IMR-90 (cell line): ENCODE results near the gene NLRC3. TPM values are rescaled to one million over a fixed set of nuclear protein-coding genes. Genes with fewer than 3 reads are reported as not detected.

ENCODE experiments used
- ATAC-seq: fragments of 200-7000 bp; cut with Tn5 transposase; 2 replicates; pipeline ENCODE4 v1.9.1; 2020; ENCODE audit warnings: low read depth, mild to moderate bottlenecking, moderate library complexity
- BruUV-seq: library from RNA; stranded (reverse); fragments of 400-500 nt; replicated peaks from 2 replicates; lab custom pipeline; 2021; lab: Mats Ljungman, UMichigan
- CTCF ChIA-PET: fragments of 300-600 bp; formaldehyde crosslinking; extraction: SDS; loops from one replicate; lab custom pipeline; 2021; ENCODE audit warnings: antibody characterized with exemption; lab: Yijun Ruan, JAX
- POLR2A ChIA-PET: fragments of 300-600 bp; sonication (Branson Sonifier 250); formaldehyde crosslinking; loops from one replicate; lab custom pipeline; 2022; ENCODE audit warnings: antibody characterized with exemption; ENCODE audit not compliant: unreplicated experiment; lab: Charles Lee
- DNase-seq: peaks from one replicate; pipeline ENCODE4 v3.0.0; 2013
- H2AFZ ChIP-seq: replicated peaks from 2 replicates; pipeline ENCODE3; 2013; ENCODE audit warnings: low read length, mild to moderate bottlenecking; ENCODE audit not compliant: poor library complexity
- H2AK5ac ChIP-seq: 2 replicates; pipeline ENCODE4 v1.6.1; 2013; ENCODE audit warnings: low read depth, low read length, inconsistent platforms
- H2AK9ac ChIP-seq: replicated peaks from 2 replicates; pipeline ENCODE3; 2013; ENCODE audit warnings: mild to moderate bottlenecking, low read depth, low read length, moderate library complexity; ENCODE audit not compliant: poor library complexity
- H2BK120ac ChIP-seq: 2 replicates; pipeline ENCODE4 v1.6.1; 2013; ENCODE audit warnings: low read depth, low read length, inconsistent platforms
- H2BK15ac ChIP-seq: 3 replicates; pipeline ENCODE4 v1.6.1; 2013; ENCODE audit warnings: low read depth, low read length, inconsistent platforms
- H2BK20ac ChIP-seq: 2 replicates; pipeline ENCODE4 v1.6.1; 2013; ENCODE audit warnings: low read depth, mild to moderate bottlenecking, inconsistent platforms, low read length, moderate library complexity
- H2BK5ac ChIP-seq: 2 replicates; pipeline ENCODE4 v1.6.1; 2013; ENCODE audit warnings: mild to moderate bottlenecking, low read depth, low read length, inconsistent platforms; ENCODE audit not compliant: poor library complexity, severe bottlenecking
- H3K14ac ChIP-seq: replicated peaks from 2 replicates; pipeline ENCODE4 v1.6.1; 2013; ENCODE audit warnings: low read depth, low read length, inconsistent platforms
- H3K18ac ChIP-seq: 2 replicates; pipeline ENCODE4 v1.6.1; 2013; ENCODE audit warnings: low read depth, low read length, control low read depth
- H3K23ac ChIP-seq: 2 replicates; pipeline ENCODE4 v1.6.1; 2013; ENCODE audit warnings: low read depth, low read length, inconsistent platforms
- H3K27ac ChIP-seq: 2 replicates; pipeline ENCODE4 v1.5.1; 2013; ENCODE audit warnings: mild to moderate bottlenecking, control low read depth, low read length; ENCODE audit not compliant: insufficient read depth
- H3K27me3 ChIP-seq: 2 replicates; pipeline ENCODE4 v1.6.1; 2013; ENCODE audit warnings: low read length; ENCODE audit not compliant: control insufficient read depth, insufficient read depth
- H3K36me3 ChIP-seq: 2 replicates; pipeline ENCODE4 v1.6.1; 2013; ENCODE audit warnings: low read length, mixed read lengths; ENCODE audit not compliant: control insufficient read depth, insufficient read depth
- H3K4ac ChIP-seq: 2 replicates; pipeline ENCODE4 v1.6.1; 2013; ENCODE audit warnings: low read depth, low read length, inconsistent platforms
- H3K4me1 ChIP-seq: 2 replicates; pipeline ENCODE4 v1.6.1; 2013; ENCODE audit warnings: low read length, mixed read lengths; ENCODE audit not compliant: control insufficient read depth, insufficient read depth
- H3K4me2 ChIP-seq: 2 replicates; pipeline ENCODE4 v1.6.1; 2013; ENCODE audit warnings: low read depth, mild to moderate bottlenecking, control low read depth, low read length, moderate library complexity
- H3K4me3 ChIP-seq: 2 replicates; pipeline ENCODE4 v1.5.1; 2013; ENCODE audit warnings: low read depth, mild to moderate bottlenecking, control low read depth, low read length, moderate library complexity; ENCODE audit not compliant: insufficient read depth
- H3K56ac ChIP-seq: 2 replicates; pipeline ENCODE4 v1.6.1; 2013; ENCODE audit warnings: low read length, inconsistent platforms; ENCODE audit not compliant: insufficient read depth; ENCODE audit errors: extremely low read depth
- H3K79me1 ChIP-seq, 2 experiments: 2 replicates each; pipeline ENCODE4 v1.6.1; 2013; ENCODE audit warnings: low read length in 2 of 2, inconsistent platforms in 1 of 2, low read depth in 1 of 2
- H3K9ac ChIP-seq: 2 replicates; pipeline ENCODE4 v1.6.1; 2013; ENCODE audit warnings: low read depth, low read length, control low read depth
- H3K9me1 ChIP-seq: 2 replicates; pipeline ENCODE4 v1.6.1; 2013; ENCODE audit warnings: low read length, inconsistent platforms; ENCODE audit not compliant: insufficient read depth
- H3K9me3 ChIP-seq: 2 replicates; pipeline ENCODE4 v1.6.1; 2013; ENCODE audit warnings: low read length; ENCODE audit not compliant: control insufficient read depth, insufficient read depth
- H4K20me1 ChIP-seq: 2 replicates; pipeline ENCODE4 v1.6.1; 2013; ENCODE audit warnings: low read length, inconsistent platforms; ENCODE audit not compliant: insufficient read depth
- H4K5ac ChIP-seq: 2 replicates; pipeline ENCODE4 v1.6.1; 2013; ENCODE audit warnings: mild to moderate bottlenecking, low read depth, low read length, control low read depth
- H4K8ac ChIP-seq, 2 experiments: 2 replicates each; pipeline ENCODE4 v1.6.1; 2013; ENCODE audit warnings: low read depth in 2 of 2, low read length in 2 of 2, control low read depth in 1 of 2, inconsistent platforms in 1 of 2
- H4K91ac ChIP-seq: 2 replicates; pipeline ENCODE4 v1.6.1; 2013; ENCODE audit warnings: low read depth, low read length, inconsistent platforms; ENCODE audit not compliant: insufficient read depth
- BHLHE40 ChIP-seq: fragments of 150-350 bp; IDR thresholded peaks from 2 replicates; pipeline ENCODE4 v1.6.1; 2016; ENCODE audit warnings: mild to moderate bottlenecking, low read depth, low read length
- ELK1 ChIP-seq: fragments of 150-350 bp; IDR thresholded peaks from 2 replicates; pipeline ENCODE4 v1.6.1; 2016; ENCODE audit warnings: low read depth, mild to moderate bottlenecking, low read length, moderate library complexity, borderline replicate concordance
- MAFK ChIP-seq: IDR thresholded peaks from 2 replicates; pipeline ENCODE4 v1.6.1; 2012; ENCODE audit warnings: low read depth, low read length, improper control_type of control experiment
- USF2 ChIP-seq: fragments of 150-350 bp; IDR thresholded peaks from 2 replicates; pipeline ENCODE4 v1.6.1; 2017; ENCODE audit warnings: mild to moderate bottlenecking, antibody characterized with exemption, low read length, low read depth
- WGBS, 2 experiments: methylation state at CpG; one replicate each; pipeline versions ENCODE4 v1.1.5 to v1.1.7; 2013; ENCODE audit warnings: missing lambda C conversion rate in 2 of 2; ENCODE audit not compliant: insufficient read length in 1 of 2; ENCODE audit errors: extremely low coverage in 2 of 2; 5-methylcytosine and 5-hydroxymethylcytosine counted together
- dilution Hi-C: fragments of 300-500 bp; cut with HindIII; formaldehyde crosslinking; loops from one replicate; pipeline ENCODE4 v1.14.3; 2018; ENCODE audit warnings: low sequenced_read_pairs; ENCODE audit not compliant: unreplicated experiment
- in situ Hi-C: fragments of 300-500 bp; cut with MboI; formaldehyde crosslinking; loops from 3 replicates; pipeline ENCODE4 v1.14.3; 2019; ENCODE audit warnings: low sequenced_read_pairs, inconsistent platforms, mixed read lengths
- intact Hi-C: fragments of 100-400 bp; cut with micrococcal nuclease; formaldehyde crosslinking; loops from 2 replicates; pipeline ENCODE4 v1.10.0; 2022
- polyA plus RNA-seq, 3 experiments: library from polyadenylated mRNA; depleted of rRNA; stranded (reverse); fragments of >200 nt; gene quantifications; 2 replicates each; pipeline ENCODE4 v1.2.3, GENCODE V29; 2012; ENCODE audit warnings: low replicate concordance in 1 of 3
- total RNA-seq: library from RNA; depleted of rRNA; stranded (reverse); fragments of >200 nt; gene quantifications from 2 replicates; pipeline ENCODE4 v1.2.3, GENCODE V29; 2012

Gene NLRC3
- total and polyA plus RNA-seq, 2 of the 4 experiments (the other 2 are of a cell fraction), result not detected

GRCh38 chr16:3608069-3608468, 30.9 kb upstream of the NLRC3 start:
- Histone ChIP-seq H2AK9ac (no peak overlapping the region), H2AK5ac (no peak overlapping the region), H3K36me3 (peaks cover 9% of the 10 kb centered on the region; the same call in 1 of the 2 replicates), H4K5ac (no peak overlapping the region), H2BK120ac (no peak overlapping the region), H4K8ac (no peak overlapping the region), H3K79me1 (peaks cover 25 to 36% of the 10 kb centered on the region in 2 experiments), H3K14ac (no peak overlapping the region), H2BK5ac (no peak overlapping the region), H4K20me1 (no peaks in the 10 kb centered on the region), H3K4ac (no peak overlapping the region), H3K9ac (no peak overlapping the region), H3K18ac (no peak overlapping the region), H3K4me1 (peaks cover 5% of the 10 kb centered on the region), H3K56ac (no peak overlapping the region), H4K91ac (no peak overlapping the region), H3K9me1 (peaks cover 8% of the 10 kb centered on the region), H3K4me3 (no peak overlapping the region), H2AFZ (no peak overlapping the region), H3K23ac (no peak overlapping the region), H3K27ac (no peak overlapping the region), H3K9me3 (no peaks in the 10 kb centered on the region), H3K4me2 (no peak overlapping the region), H2BK20ac (no peak overlapping the region), H3K27me3 (no peaks in the 10 kb centered on the region), H2BK15ac (no peak overlapping the region)
- no peak for TF ChIP-seq MAFK
- TF ChIP-seq USF2, result no peak
- no peak for TF ChIP-seq ELK1
- no peak for TF ChIP-seq BHLHE40
- 73% methylated on average over 2 of the region's 5 CpGs; no CpG with 5 or more reads in 1 of the 2 experiments for WGBS, 2 experiments
- in situ Hi-C loops, result no loop called here
- no TSS peak for BruUV-seq
- intact Hi-C loops, result loop anchor here (2.0 kb wide), 1 partner anchor 81 kb away; no protein-coding TSS in a partner anchor
- DNase-seq (no peak), ATAC-seq (no peak)
- dilution Hi-C loops, result no loop called here
- CTCF ChIA-PET, result no interaction called here
- POLR2A ChIA-PET, result no interaction called here
